ENCODE data around the gene PODXL.

- TF ChIP-seq CBX3 (IDR thresholded peaks at IDR 0.05; ENCODE audit: borderline replicate concordance, low read depth) (no peak), ZNF274 (IDR thresholded peaks at IDR 0.05; ENCODE audit: insufficient read depth, insufficient read length) (no peak)
Observed at GRCh38 chr7:131550846-131551245, 5.6 kb downstream of the PODXL start.
